Stimulated activated CD4-positive, alpha-beta T cell treated with anti-CD3 and anti-CD28 coated beads, TNF-alpha, amount 100 ng/mL, for 24 hours (primary cell): Measurements from ENCODE around the gene CERK.
A peak's percentile ranks its signal among the peaks of the same experiment; 100 is the strongest.

ENCODE experiments used
- DNase-seq, 3 experiments: peaks; one replicate each; pipeline ENCODE4 v3.0.0-alpha.2; 2020; ENCODE audit warnings: low read depth in 3 of 3

The CERK gene

GRCh38 chr22:46678003-46678657 is 59.9 kb downstream of the CERK start:
- DNase-seq, result no peak

- no peak for DNase-seq
Measured at GRCh38 chr22:46677323-46678002, 60.6 kb downstream of the CERK start.

GRCh38 chr22:46676881-46677280 is 61.2 kb downstream of the CERK start:
- no peak for DNase-seq

- DNase-seq, result no peak
Measured at GRCh38 chr22:46676479-46676878, 61.6 kb downstream of the CERK start.

GRCh38 chr22:46675938-46676337 is 62.1 kb downstream of the CERK start:
- DNase-seq, result no peak

GRCh38 chr22:46675479-46675878 is 62.6 kb downstream of the CERK start:
- DNase-seq, result no peak

- DNase-seq, result no peak
Measured at GRCh38 chr22:46674906-46675305, 63.1 kb downstream of the CERK start.

- peak; percentile 88 to 98 (median 92) for DNase-seq
Measured at GRCh38 chr22:46674367-46674781, 63.7 kb downstream of the CERK start.

- peak in 1 of 3 experiments; percentile 31 for DNase-seq
Measured at GRCh38 chr22:46673662-46674236, 64.3 kb downstream of the CERK start.

GRCh38 chr22:46673205-46673604 is 64.8 kb downstream of the CERK start:
- DNase-seq, result no peak

GRCh38 chr22:46672731-46673130 is 65.3 kb downstream of the CERK start:
- no peak for DNase-seq

- no peak for DNase-seq
Measured at GRCh38 chr22:46671824-46672432, 66.1 kb downstream of the CERK start.

- DNase-seq, result no peak
Measured at GRCh38 chr22:46669201-46669600, 68.9 kb downstream of the CERK start.

- DNase-seq, result no peak
Measured at GRCh38 chr22:46668116-46668515, 69.9 kb downstream of the CERK start.

GRCh38 chr22:46667245-46667623 is 70.8 kb downstream of the CERK start:
- DNase-seq, result no peak

GRCh38 chr22:46666577-46667244 is 71.3 kb downstream of the CERK start:
- no peak for DNase-seq

- no peak for DNase-seq
Measured at GRCh38 chr22:46665751-46666280, 72.2 kb downstream of the CERK start.

- no peak for DNase-seq
Measured at GRCh38 chr22:46665151-46665695, 72.8 kb downstream of the CERK start.

- no peak for DNase-seq
Measured at GRCh38 chr22:46664301-46664855, 73.7 kb downstream of the CERK start.

GRCh38 chr22:46663436-46664100 is 74.5 kb downstream of the CERK start:
- DNase-seq, result no peak

- no peak for DNase-seq
Measured at GRCh38 chr22:46663001-46663400, 75.1 kb downstream of the CERK start.
